GM12873 (cell line): ENCODE data around the gene SLC28A1.

Experiments
- CTCF ChIP-seq: IDR thresholded peaks from 2 replicates; pipeline ENCODE4 v1.5.1; 2012; ENCODE audit warnings: low read depth, mild to moderate bottlenecking, moderate library complexity, low read length, control low read depth; ENCODE audit not compliant: insufficient read depth; ENCODE audit errors: missing control alignments

The SLC28A1 gene

GRCh38 chr15:84934942-84935729 is 50.7 kb downstream of the SLC28A1 start:
- TF ChIP-seq CTCF = no peak

GRCh38 chr15:84937144-84937543 is 52.7 kb downstream of the SLC28A1 start:
- no peak for TF ChIP-seq CTCF

- TF ChIP-seq CTCF = no peak
Observed at GRCh38 chr15:84938726-84939125, 54.3 kb downstream of the SLC28A1 start.

- TF ChIP-seq CTCF = no peak
Observed at GRCh38 chr15:84940399-84940798, 55.9 kb downstream of the SLC28A1 start.

GRCh38 chr15:84942456-84942855 is 58.0 kb downstream of the SLC28A1 start:
- TF ChIP-seq CTCF = no peak

- TF ChIP-seq CTCF = no peak
Observed at GRCh38 chr15:84944311-84944710, 59.8 kb downstream of the SLC28A1 start.

- TF ChIP-seq CTCF = no peak
Observed at GRCh38 chr15:84944861-84945260, 60.4 kb downstream of the SLC28A1 start.
